HepG2 (cell line): ENCODE measurements around the gene TREML4. TPM values are rescaled to one million over a fixed set of nuclear protein-coding genes. Genes with fewer than 3 reads are reported as not detected.

Source experiments
- ATAC-seq: fragments of 200-7000 bp; cut with Tn5 transposase; 3 replicates; pipeline ENCODE4 v1.9.1; 2020; ENCODE audit warnings: mild to moderate bottlenecking, moderate library complexity
- BruUV-seq: library from RNA; stranded (reverse); fragments of 400-500 nt; replicated peaks from 2 replicates; lab custom pipeline; 2021; lab: Mats Ljungman, UMichigan
- CTCF ChIA-PET: fragments of 300-600 bp; formaldehyde crosslinking; extraction: SDS; loops from one replicate; lab custom pipeline; 2021; ENCODE audit warnings: low total read pairs, inconsistent platforms, low intra/inter-chr PET ratio; lab: Yijun Ruan, JAX
- POLR2A ChIA-PET: fragments of 350-600 bp; sonication (Branson Sonifier 250); formaldehyde crosslinking; loops from one replicate; lab custom pipeline; 2020; ENCODE audit warnings: antibody characterized with exemption, inconsistent platforms; lab: Yijun Ruan, JAX
- DNase-seq: peaks from one replicate; pipeline ENCODE4 v3.0.0-alpha.2; 2015; ENCODE audit warnings: low spot score
- FAIRE-seq: peaks from 3 replicates; lab custom pipeline; 2011; peaks lifted over from hg19 to GRCh38; lab: Jason Lieb, UNC
- H2AFZ ChIP-seq: one replicate; pipeline ENCODE4 v1.6.1; 2011; ENCODE audit warnings: low read length, inconsistent platforms
- H3K27ac ChIP-seq: fragments of 300-600 bp; 3 replicates; pipeline ENCODE4 v1.8.0; 2011; ENCODE audit warnings: mixed run types, mild to moderate bottlenecking, mixed read lengths, low read length, inconsistent platforms; ENCODE audit not compliant: insufficient read depth; ENCODE audit errors: extremely low read length
- H3K27me3 ChIP-seq, 2 experiments: fragments of 200-600 bp in 1 of 2; 2 replicates in 1 of 2; 3 replicates in 1 of 2; pipeline versions ENCODE4 v1.6.0 to v1.8.0; 2011; ENCODE audit warnings: low read length in 2 of 2, mild to moderate bottlenecking in 2 of 2, moderate library complexity in 2 of 2, inconsistent platforms in 1 of 2; ENCODE audit not compliant: insufficient read depth in 2 of 2, control insufficient read depth in 1 of 2
- H3K36me3 ChIP-seq, 2 experiments: fragments of 200-600 bp in 1 of 2; replicated peaks in 1 of 2; 2 replicates in 1 of 2; 3 replicates in 1 of 2; pipeline versions ENCODE4 v1.5.1 to v1.8.0; 2011; ENCODE audit warnings: low read length in 2 of 2, inconsistent platforms in 1 of 2; ENCODE audit not compliant: insufficient read depth in 2 of 2, control insufficient read depth in 1 of 2
- H3K4me1 ChIP-seq: 2 replicates; pipeline ENCODE4 v1.5.1; 2012; ENCODE audit warnings: low read length, inconsistent platforms; ENCODE audit not compliant: insufficient read depth
- H3K4me2 ChIP-seq: 2 replicates; pipeline ENCODE4 v1.6.0; 2011; ENCODE audit warnings: low read depth, low read length, inconsistent platforms
- H3K4me3 ChIP-seq, 3 experiments: fragments of 200-600 bp in 1 of 3; sonication (generic), shearing (Covaris generic) in 1 of 3; replicated peaks in 1 of 3; 2 replicates each; pipeline ENCODE4 v1.5.1; 2011 to 2016; ENCODE audit warnings: low read length in 3 of 3, inconsistent platforms in 2 of 3, low read depth in 2 of 3, mild to moderate bottlenecking in 2 of 3, control low read depth in 1 of 3, mixed read lengths in 1 of 3; ENCODE audit not compliant: insufficient read depth in 1 of 3
- H3K79me2 ChIP-seq: one replicate; pipeline ENCODE4 v1.6.1; 2011; ENCODE audit warnings: low read length, inconsistent platforms; ENCODE audit not compliant: insufficient read depth
- H3K9ac ChIP-seq: 2 replicates; pipeline ENCODE4 v1.6.0; 2011; ENCODE audit warnings: mild to moderate bottlenecking, low read depth, low read length, inconsistent platforms; ENCODE audit not compliant: insufficient read depth
- H3K9me3 ChIP-seq: 2 replicates; pipeline ENCODE4 v1.5.1; 2012; ENCODE audit warnings: mild to moderate bottlenecking, low read length
- H4K20me1 ChIP-seq: 2 replicates; pipeline ENCODE4 v1.6.0; 2011; ENCODE audit warnings: inconsistent platforms, mild to moderate bottlenecking, low read length, moderate library complexity; ENCODE audit not compliant: insufficient read depth
- ARID4A ChIP-seq: sonication (generic); formaldehyde crosslinking; IDR thresholded peaks from 2 replicates; pipeline ENCODE4 v1.5.0; 2020; ENCODE audit warnings: mild to moderate bottlenecking, missing genetic modification reagents, borderline replicate concordance
- ASH2L ChIP-seq: fragments of 300-600, 200-600 bp; sonication (generic); IDR thresholded peaks from 2 replicates; pipeline ENCODE4 v1.7.0; 2017; ENCODE audit warnings: low read depth, mild to moderate bottlenecking, moderate library complexity, mixed read lengths, low read length; ENCODE audit not compliant: insufficient read length
- FOXP1 ChIP-seq, 2 experiments: fragments of 450-650 bp in 1 of 2; IDR thresholded peaks; 2 replicates each; pipeline ENCODE4 v1.6.1; 2017 to 2018; ENCODE audit warnings: antibody characterized with exemption in 1 of 2
- POGZ ChIP-seq: sonication (generic); formaldehyde crosslinking; IDR thresholded peaks from 2 replicates; pipeline ENCODE4 v1.4.0; 2020; ENCODE audit warnings: mild to moderate bottlenecking, missing genetic modification reagents
- SAP130 ChIP-seq: IDR thresholded peaks from 2 replicates; pipeline ENCODE4 v1.6.1; 2016; ENCODE audit warnings: low read depth
- TARDBP ChIP-seq: sonication (generic); formaldehyde crosslinking; IDR thresholded peaks from 2 replicates; pipeline ENCODE4 v1.8.0; 2022; ENCODE audit warnings: mild to moderate bottlenecking, missing genetic modification reagents
- ZBTB21 ChIP-seq: sonication (generic); formaldehyde crosslinking; IDR thresholded peaks from 2 replicates; pipeline ENCODE4 v1.4.0; 2020; ENCODE audit warnings: missing genetic modification reagents
- ZNF274 ChIP-seq: sonication (generic); formaldehyde crosslinking; IDR thresholded peaks from 2 replicates; pipeline ENCODE4 v1.5.1; 2020; ENCODE audit warnings: mild to moderate bottlenecking, missing genetic modification reagents
- ZNF296 ChIP-seq: sonication (generic); formaldehyde crosslinking; conservative IDR thresholded peaks from 2 replicates; pipeline ENCODE4 v1.5.0; 2020; ENCODE audit warnings: mild to moderate bottlenecking, missing genetic modification reagents
- ZNF468 ChIP-seq: sonication (generic); formaldehyde crosslinking; IDR thresholded peaks from 2 replicates; pipeline ENCODE4 v1.8.0; 2022; ENCODE audit warnings: mild to moderate bottlenecking, moderate library complexity, missing genetic modification reagents
- ZNF704 ChIP-seq: sonication (generic); formaldehyde crosslinking; IDR thresholded peaks from 2 replicates; pipeline ENCODE4 v1.8.1; 2023; ENCODE audit warnings: mild to moderate bottlenecking, inconsistent platforms, moderate library complexity, missing genetic modification reagents, borderline replicate concordance
- ZNF879 ChIP-seq: sonication (generic); formaldehyde crosslinking; IDR thresholded peaks from 2 replicates; pipeline ENCODE4 v1.8.1; 2023; ENCODE audit warnings: missing genetic modification reagents
- WGBS: methylation state at CpG from one replicate; pipeline ENCODE4 v1.1.6; 2017; ENCODE audit warnings: low lambda C conversion rate; 5-methylcytosine and 5-hydroxymethylcytosine counted together
- in situ Hi-C: cut with HindIII; loops from 2 replicates; pipeline ENCODE4 v1.10.0; 2017; ENCODE audit warnings: low pct_unique_long_range_greater_than_20kb; ENCODE audit not compliant: extremely low pct_ligation_motif_present
- intact Hi-C: fragments of 100-400 bp; cut with micrococcal nuclease; formaldehyde crosslinking; loops from one replicate; pipeline ENCODE4 v1.10.0; 2022; ENCODE audit not compliant: unreplicated experiment
- polyA plus RNA-seq, 8 experiments: library from polyadenylated mRNA; depleted of rRNA in 3 of 8; stranded (reverse) in 7 of 8; unstranded in 1 of 8; fragments of >200 nt; fragmentation: Illumina TruSeq in 4 of 8; extraction: Trizol in 4 of 8; gene quantifications; 2 replicates each; pipeline versions ENCODE4 v1.2.1 to v1.2.3, GENCODE V29; 2011 to 2016; ENCODE audit warnings: low read depth in 4 of 8, missing spikeins in 1 of 8, mixed read lengths in 1 of 8; ENCODE audit not compliant: insufficient read depth in 1 of 8
- total RNA-seq, 5 experiments: library from RNA; depleted of rRNA; stranded (reverse); fragments of >200 nt; fragmentation: Illumina TruSeq; extraction: Trizol; gene quantifications; 2 replicates each; pipeline ENCODE4 v1.2.3, GENCODE V29; 2016; ENCODE audit warnings: low read depth in 1 of 5
- TF ChIP-seq, protein P1 (sequence below): sonication (generic); formaldehyde crosslinking; IDR thresholded peaks from 2 replicates; pipeline ENCODE4 v1.5.1; 2020; ENCODE audit warnings: missing genetic modification reagents, mild to moderate bottlenecking, borderline replicate concordance
- TF ChIP-seq, protein P2 (sequence below): sonication (generic); formaldehyde crosslinking; IDR thresholded peaks from 2 replicates; pipeline ENCODE4 v1.8.1; 2023; ENCODE audit warnings: missing genetic modification reagents, inconsistent platforms, borderline replicate concordance

The TREML4 gene
- total and polyA plus RNA-seq, 2 of the 13 experiments (the other 11 are each of a cell fraction or from before 2014, with no cell fraction given) = not detected

GRCh38 chr6:41236276-41236675 is 8.1 kb downstream of the TREML4 start:
- peaks cover 2 to 35% of the 10 kb centered on the region in 2 experiments; a peak in 4 of 5 replicates for H3K27me3 ChIP-seq
- H4K20me1 ChIP-seq = no peaks in the 10 kb centered on the region
- ATAC-seq (no peak), DNase-seq (no peak), FAIRE-seq (no peak)
- H3K4me1 ChIP-seq = no peaks in the 10 kb centered on the region
- no peak overlapping the region for H2AFZ ChIP-seq
- in situ Hi-C loops (no loop called here), intact Hi-C loops (no loop called here)
- no peak overlapping the region for H3K9ac ChIP-seq
- no peak overlapping the region for H3K4me2 ChIP-seq
- H3K79me2 ChIP-seq = no peaks in the 10 kb centered on the region
- no peaks in the 10 kb centered on the region for H3K36me3 ChIP-seq
- no peak overlapping the region for H3K27ac ChIP-seq
- POLR2A ChIA-PET = no interaction called here
- 7% methylated on average over 4 of the region's 4 CpGs for WGBS
- no peaks in the 10 kb centered on the region for H3K9me3 ChIP-seq
- H3K4me3 ChIP-seq = no peak overlapping the region
- CTCF ChIA-PET = no interaction called here
- TF ChIP-seq ZNF879 (no peak), FOXP1 (IDR thresholded peaks at IDR 0.05) (no peak), FOXP1 (CRISPR knock-in tag; IDR thresholded peaks at IDR 0.05) (no peak), ASH2L (no peak), ZNF468 (CRISPR knock-in tag) (no peak), ZNF296 (CRISPR knock-in tag) (no peak), TARDBP (CRISPR knock-in tag) (no peak), ZNF274 (CRISPR knock-in tag) (no peak), ARID4A (no peak), SAP130 (CRISPR knock-in tag) (no peak), POGZ (CRISPR knock-in tag) (no peak), ZNF704 (CRISPR knock-in tag) (no peak), ZBTB21 (CRISPR knock-in tag) (no peak)
- TF ChIP-seq, protein P1, sequence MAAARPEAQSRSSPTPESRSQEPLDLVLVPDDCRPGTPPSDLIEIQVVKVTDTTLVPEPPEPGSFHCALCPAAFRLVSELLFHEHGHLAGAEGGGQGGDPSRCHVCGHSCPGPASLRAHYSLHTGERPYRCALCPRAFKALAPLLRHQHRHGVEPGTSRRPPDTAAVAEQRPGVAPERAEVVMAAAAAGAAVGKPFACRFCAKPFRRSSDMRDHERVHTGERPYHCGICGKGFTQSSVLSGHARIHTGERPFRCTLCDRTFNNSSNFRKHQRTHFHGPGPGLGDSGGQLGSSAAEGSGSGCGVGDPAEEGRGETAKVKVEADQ (CRISPR knock-in tag) = no peak
- TF ChIP-seq, protein P2, sequence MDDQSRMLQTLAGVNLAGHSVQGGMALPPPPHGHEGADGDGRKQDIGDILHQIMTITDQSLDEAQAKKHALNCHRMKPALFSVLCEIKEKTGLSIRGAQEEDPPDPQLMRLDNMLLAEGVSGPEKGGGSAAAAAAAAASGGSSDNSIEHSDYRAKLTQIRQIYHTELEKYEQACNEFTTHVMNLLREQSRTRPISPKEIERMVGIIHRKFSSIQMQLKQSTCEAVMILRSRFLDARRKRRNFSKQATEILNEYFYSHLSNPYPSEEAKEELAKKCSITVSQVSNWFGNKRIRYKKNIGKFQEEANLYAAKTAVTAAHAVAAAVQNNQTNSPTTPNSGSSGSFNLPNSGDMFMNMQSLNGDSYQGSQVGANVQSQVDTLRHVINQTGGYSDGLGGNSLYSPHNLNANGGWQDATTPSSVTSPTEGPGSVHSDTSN (CRISPR knock-in tag) = no peak
- no TSS peak for BruUV-seq
